Activated CD8-positive, alpha-beta T cell treated with anti-CD3 and anti-CD28 coated beads, Interleukin-2, amount 10 ng/mL, durations not matched to agents 7 days and 5 days (primary cell): ENCODE measurements around the gene GRXCR1. TPM values are rescaled to one million over a fixed set of nuclear protein-coding genes. Genes with fewer than 3 reads are reported as not detected.

ENCODE experiments used
- ATAC-seq: fragments of 150-1000 bp; cut with Tn5 transposase; one replicate; pipeline ENCODE4 v1.10.0; 2021; ENCODE audit warnings: moderate library complexity
- CTCF ChIA-PET: fragments of 350-600 bp; sonication (Branson Sonifier 250); formaldehyde crosslinking; loops from one replicate; lab custom pipeline; 2021; ENCODE audit warnings: antibody characterized with exemption; lab: Charles Lee
- POLR2A ChIA-PET: fragments of 350-600 bp; sonication (Branson Sonifier 250); formaldehyde crosslinking; loops from one replicate; lab custom pipeline; 2021; ENCODE audit warnings: antibody characterized with exemption; lab: Charles Lee
- DNase-seq: peaks from one replicate; pipeline ENCODE4 v3.0.0-alpha.2; 2020
- H3K27ac Mint-ChIP-seq: one replicate; pipeline ENCODE4 v1.8.0; 2021; ENCODE audit warnings: mild to moderate bottlenecking, mixed read lengths
- H3K27me3 Mint-ChIP-seq: one replicate; pipeline ENCODE4 v1.8.0; 2021; ENCODE audit warnings: low read depth, mixed read lengths
- H3K36me3 Mint-ChIP-seq: one replicate; pipeline ENCODE4 v1.8.0; 2021; ENCODE audit warnings: low read depth, mixed read lengths
- H3K4me1 Mint-ChIP-seq: one replicate; pipeline ENCODE4 v1.8.0; 2021; ENCODE audit warnings: low read depth, mixed read lengths
- H3K4me3 Mint-ChIP-seq: one replicate; pipeline ENCODE4 v1.8.0; 2021; ENCODE audit warnings: mild to moderate bottlenecking, mixed read lengths
- H3K9me3 Mint-ChIP-seq: one replicate; pipeline ENCODE4 v1.8.0; 2022; ENCODE audit warnings: mixed read lengths; ENCODE audit not compliant: insufficient read depth
- total RNA-seq, 2 experiments: library from RNA; stranded (reverse); gene quantifications; one replicate each; pipeline ENCODE4 v1.2.3, GENCODE V29; 2021

The GRXCR1 gene
- total RNA-seq, result not detected

DNA sequence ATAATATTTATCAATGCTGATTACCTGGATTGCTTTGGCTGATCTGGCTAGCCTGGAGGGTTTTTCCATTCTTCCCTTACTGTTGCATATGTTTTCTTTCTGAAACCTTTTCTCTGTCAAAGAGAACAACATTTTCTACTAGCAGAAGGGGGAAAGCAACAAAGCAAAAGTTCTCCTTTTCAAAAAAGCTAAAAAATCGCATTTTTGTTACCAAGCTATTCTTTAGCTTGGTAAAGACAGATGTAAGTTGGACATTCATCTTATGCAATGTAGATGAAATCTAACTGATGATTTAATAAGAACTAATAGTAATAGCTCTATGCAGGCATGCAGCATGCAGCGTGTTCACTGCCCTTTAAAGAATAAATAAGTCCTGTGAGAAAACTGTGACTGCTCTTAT is at the start of gene GRXCR1:
TSS of gene GRXCR1 (plus strand) at position 301 of the 400 bp plus-strand sequence. CDS start 554 bp downstream, outside the sequence.
- Mint-ChIP-seq H3K9me3 (peaks cover 4% of the 10 kb centered on the region), H3K4me3 (no peak within 1 kb of the TSS), H3K4me1 (no peaks in the 10 kb centered on the region), H3K36me3 (no peaks in the 10 kb centered on the region), H3K27me3 (peaks cover 11% of the 10 kb centered on the region), H3K27ac (no peak within 1 kb of the TSS)
- ATAC-seq, result no peak
- CTCF ChIA-PET, result no interaction called here
- POLR2A ChIA-PET, result no interaction called here
- no peak for DNase-seq

DNA sequence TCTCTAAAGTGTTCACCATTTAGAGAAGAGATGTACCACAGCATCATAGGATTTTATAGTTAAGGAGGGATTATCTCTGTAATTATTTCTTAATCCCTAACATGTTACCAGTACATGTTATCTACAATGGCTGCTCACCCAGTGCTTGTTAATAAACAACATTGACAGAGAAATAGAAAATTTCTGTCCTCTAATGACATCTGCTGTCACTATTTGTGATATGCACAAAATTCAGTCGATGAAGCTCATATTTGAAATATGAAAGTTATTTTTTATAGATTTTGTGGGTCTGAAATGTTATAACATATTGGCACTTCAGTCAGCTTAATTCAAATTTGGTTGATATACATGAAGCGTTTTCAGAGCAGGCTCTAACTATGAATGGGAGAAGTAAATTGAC is 48.8 kb upstream of the GRXCR1 start:
- ChIA-PET CTCF (interaction anchor here (2.2 kb wide), 1 partner anchor 275 kb away, joined by 8 read pairs; no protein-coding TSS in a partner anchor), POLR2A (no interaction called here)
- no peaks in the 10 kb centered on the region for H3K36me3 Mint-ChIP-seq
- no peaks in the 10 kb centered on the region for H3K4me1 Mint-ChIP-seq
- H3K4me3 Mint-ChIP-seq, result no peak overlapping the region
- DNase-seq (no peak), ATAC-seq (no peak)
- no peaks in the 10 kb centered on the region for H3K9me3 Mint-ChIP-seq
- no peak overlapping the region for H3K27ac Mint-ChIP-seq
- peaks cover 2% of the 10 kb centered on the region for H3K27me3 Mint-ChIP-seq

DNA sequence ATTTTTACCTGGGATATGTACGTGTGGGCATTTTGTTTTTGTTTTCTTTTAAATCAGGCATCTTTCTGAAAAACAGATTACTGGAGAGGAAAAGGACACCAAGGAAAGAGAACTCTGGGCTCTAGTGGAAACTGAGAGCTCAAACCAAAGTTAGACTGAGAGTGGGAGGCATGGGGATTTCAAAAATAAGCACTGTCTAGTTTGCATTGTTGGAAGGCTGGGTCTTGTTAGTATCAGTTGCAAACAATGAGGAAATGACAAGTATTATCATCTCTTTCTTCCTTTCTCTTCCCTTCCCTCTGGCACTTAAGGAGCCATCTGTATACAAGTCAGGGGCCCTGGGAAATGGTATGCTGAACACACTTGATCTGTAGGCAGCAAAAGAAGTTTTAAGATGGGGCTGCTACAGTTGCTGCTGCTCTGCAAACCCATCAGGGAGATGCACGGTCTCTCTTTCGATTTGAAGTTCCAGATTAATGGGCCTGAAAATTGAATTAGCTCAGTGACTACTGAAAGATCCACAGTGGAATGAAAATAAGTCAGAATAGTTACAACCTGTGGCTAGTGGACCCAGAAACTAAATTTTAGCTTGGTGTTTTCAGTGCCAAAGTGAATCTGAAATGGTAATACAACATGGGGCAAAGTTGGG is 48.0 kb upstream of the GRXCR1 start:
- Mint-ChIP-seq H3K4me3 (no peak overlapping the region), H3K4me1 (no peaks in the 10 kb centered on the region), H3K27ac (no peak overlapping the region), H3K36me3 (no peaks in the 10 kb centered on the region), H3K27me3 (peaks cover 2% of the 10 kb centered on the region), H3K9me3 (peaks cover 3% of the 10 kb centered on the region)
- no peak for DNase-seq
- ATAC-seq, result no peak
- POLR2A ChIA-PET, result no interaction called here
- CTCF ChIA-PET, result interaction anchor here (0.9 to 2.2 kb wide), 3 partner anchors 21 to 276 kb away, joined by 3 to 8 read pairs (median 3); no protein-coding TSS in a partner anchor

DNA sequence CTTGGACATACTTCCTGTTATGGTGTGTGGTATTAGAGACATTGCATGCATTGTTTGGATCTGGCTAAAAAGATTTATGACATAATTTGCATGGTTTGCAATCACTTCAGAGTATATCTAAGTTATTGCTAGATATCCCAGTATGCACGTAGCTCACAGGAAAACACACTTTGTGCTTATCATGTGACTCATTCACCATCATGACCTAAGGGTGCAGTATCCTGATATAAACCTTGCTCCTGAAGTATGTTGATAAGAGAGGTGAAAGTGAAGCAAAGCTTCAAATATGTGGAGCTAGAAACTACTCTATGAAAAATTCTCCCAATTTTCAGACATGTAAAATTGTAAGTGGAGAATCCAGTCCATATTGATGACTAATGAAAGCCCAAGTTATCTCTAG is 46.9 kb upstream of the GRXCR1 start:
- H3K27me3 Mint-ChIP-seq, result peaks cover 5% of the 10 kb centered on the region
- peaks cover 13% of the 10 kb centered on the region for H3K9me3 Mint-ChIP-seq
- ChIA-PET POLR2A (no interaction called here), CTCF (interaction anchor here (0.9 to 1.2 kb wide), 2 partner anchors 19 to 277 kb away, joined by 3 read pairs; no protein-coding TSS in a partner anchor)
- no peaks in the 10 kb centered on the region for H3K4me1 Mint-ChIP-seq
- DNase-seq, result no peak
- no peaks in the 10 kb centered on the region for H3K36me3 Mint-ChIP-seq
- H3K4me3 Mint-ChIP-seq, result no peak overlapping the region
- no peak for ATAC-seq
- H3K27ac Mint-ChIP-seq, result no peak overlapping the region

DNA sequence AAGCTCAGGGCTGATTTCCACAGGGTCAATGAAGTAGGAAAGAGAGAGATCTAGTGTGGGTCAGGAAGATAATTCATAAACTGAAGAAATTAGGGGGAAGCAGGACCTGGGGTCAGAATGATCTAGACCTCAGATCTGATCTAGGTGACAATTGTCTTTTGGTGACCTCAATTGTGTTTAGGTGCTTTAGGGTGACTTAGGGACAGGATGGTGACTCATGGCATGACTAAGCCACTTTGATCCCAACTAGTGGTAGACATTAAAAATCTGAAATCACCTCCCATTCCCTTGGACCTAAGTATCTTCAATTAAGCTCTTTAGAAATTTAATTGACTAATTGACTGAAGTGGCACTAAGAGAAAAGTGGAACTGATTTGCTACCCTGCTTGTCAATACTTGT is 36.7 kb upstream of the GRXCR1 start:
- Mint-ChIP-seq H3K36me3 (no peaks in the 10 kb centered on the region), H3K4me3 (no peak overlapping the region), H3K27me3 (peaks cover 10% of the 10 kb centered on the region), H3K27ac (no peak overlapping the region), H3K9me3 (no peaks in the 10 kb centered on the region), H3K4me1 (no peaks in the 10 kb centered on the region)
- ChIA-PET CTCF (no interaction called here), POLR2A (no interaction called here)
- ATAC-seq (no peak), DNase-seq (no peak)

DNA sequence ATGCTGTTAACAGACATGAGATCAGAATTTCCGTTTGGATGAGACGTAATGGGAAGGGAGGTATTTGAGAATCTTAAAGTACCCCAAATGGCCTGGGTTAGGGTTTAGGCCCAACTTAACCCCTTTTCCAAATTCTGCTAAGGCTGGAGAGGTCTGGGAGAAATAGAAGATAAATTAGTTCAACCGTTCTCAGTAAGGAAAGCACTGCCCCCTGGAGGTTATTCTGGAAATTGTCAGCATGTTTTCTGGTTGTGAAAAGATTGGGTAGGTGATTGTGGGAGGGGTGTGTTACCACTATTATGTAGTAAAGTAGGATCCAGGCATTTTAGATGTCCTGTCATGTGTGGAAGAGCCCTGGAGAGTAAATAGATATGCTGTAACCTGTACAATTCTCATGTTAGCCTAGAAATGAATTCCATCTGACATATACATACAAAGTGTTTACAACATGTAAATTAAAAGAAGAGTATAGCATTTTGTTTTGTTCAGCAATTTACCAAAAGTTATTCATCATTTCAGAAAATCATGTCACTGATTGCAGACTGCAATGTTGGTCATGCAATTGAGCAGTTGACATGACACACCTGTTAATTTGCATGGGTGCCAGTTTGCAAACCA is 26.8 kb upstream of the GRXCR1 start:
- Mint-ChIP-seq H3K4me3 (no peak overlapping the region), H3K36me3 (no peaks in the 10 kb centered on the region), H3K9me3 (no peaks in the 10 kb centered on the region), H3K27me3 (peaks cover 10% of the 10 kb centered on the region), H3K4me1 (no peaks in the 10 kb centered on the region), H3K27ac (no peak overlapping the region)
- DNase-seq (peak; percentile 72), ATAC-seq (peak; percentile 44)
- ChIA-PET CTCF (interaction anchor here (1.0 to 1.8 kb wide), 6 partner anchors 297 to 494 kb away, joined by 3 to 16 read pairs (median 3); no protein-coding TSS in a partner anchor), POLR2A (no interaction called here)

DNA sequence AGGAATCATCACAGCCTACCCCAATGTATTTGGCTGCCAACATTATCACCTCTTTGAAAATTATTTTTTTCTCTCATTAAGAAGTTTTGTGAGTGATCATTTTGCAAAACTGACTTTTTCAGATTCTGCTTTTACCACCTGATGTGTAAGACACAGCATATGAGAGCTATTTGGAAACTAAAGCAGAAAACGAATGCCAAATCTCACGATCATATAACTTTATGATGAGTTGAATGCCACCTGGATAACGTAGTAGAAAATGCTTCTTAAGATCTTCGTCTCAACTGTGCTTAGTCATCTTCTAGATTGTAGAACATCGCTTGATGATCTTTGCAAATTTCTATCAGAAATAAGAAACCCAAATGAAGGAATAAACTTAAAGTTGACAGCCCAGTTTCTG is 21.3 kb upstream of the GRXCR1 start:
- ATAC-seq (no peak), DNase-seq (no peak)
- Mint-ChIP-seq H3K9me3 (no peaks in the 10 kb centered on the region), H3K4me1 (no peaks in the 10 kb centered on the region), H3K4me3 (no peak overlapping the region), H3K36me3 (no peaks in the 10 kb centered on the region), H3K27ac (no peak overlapping the region), H3K27me3 (peaks cover 25% of the 10 kb centered on the region)
- POLR2A ChIA-PET, result no interaction called here
- CTCF ChIA-PET, result interaction anchor here (1.8 kb wide), 1 partner anchor 302 kb away, joined by 4 read pairs; no protein-coding TSS in a partner anchor

DNA sequence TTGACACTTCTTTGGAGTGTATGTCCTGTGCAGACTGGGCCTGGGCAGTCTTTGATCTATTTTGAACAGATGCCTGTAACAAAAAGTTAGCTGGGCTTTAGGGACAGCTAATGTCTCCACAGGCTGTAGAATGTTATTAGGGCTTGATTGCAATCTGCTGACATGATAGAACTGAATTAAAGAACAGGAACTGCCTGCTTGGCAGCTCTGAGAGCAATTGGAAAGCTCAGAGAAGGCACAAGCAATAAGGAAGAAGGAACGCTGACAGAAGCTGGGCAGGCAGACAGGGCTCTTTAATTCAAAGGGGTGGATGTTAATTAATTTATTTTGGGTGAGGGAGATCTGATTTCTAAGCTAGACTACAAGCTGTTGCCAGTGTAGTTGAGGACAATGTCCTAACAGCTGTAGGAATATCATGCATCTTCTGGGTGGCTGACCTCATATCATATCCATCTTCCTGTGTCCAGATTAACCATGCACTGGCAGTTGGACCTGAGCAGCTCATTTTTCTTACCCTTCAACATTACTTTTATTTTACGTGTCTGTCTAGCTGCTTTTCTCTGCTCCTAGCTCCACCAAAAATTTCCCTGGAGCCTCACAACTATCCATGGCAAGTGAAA is 20.7 kb upstream of the GRXCR1 start:
- no peak for ATAC-seq
- Mint-ChIP-seq H3K4me1 (no peaks in the 10 kb centered on the region), H3K27ac (no peak overlapping the region), H3K9me3 (no peaks in the 10 kb centered on the region), H3K36me3 (no peaks in the 10 kb centered on the region), H3K4me3 (no peak overlapping the region), H3K27me3 (peaks cover 23% of the 10 kb centered on the region)
- DNase-seq, result no peak
- ChIA-PET CTCF (interaction anchor here (1.8 kb wide), 1 partner anchor 303 kb away, joined by 4 read pairs; no protein-coding TSS in a partner anchor), POLR2A (no interaction called here)

DNA sequence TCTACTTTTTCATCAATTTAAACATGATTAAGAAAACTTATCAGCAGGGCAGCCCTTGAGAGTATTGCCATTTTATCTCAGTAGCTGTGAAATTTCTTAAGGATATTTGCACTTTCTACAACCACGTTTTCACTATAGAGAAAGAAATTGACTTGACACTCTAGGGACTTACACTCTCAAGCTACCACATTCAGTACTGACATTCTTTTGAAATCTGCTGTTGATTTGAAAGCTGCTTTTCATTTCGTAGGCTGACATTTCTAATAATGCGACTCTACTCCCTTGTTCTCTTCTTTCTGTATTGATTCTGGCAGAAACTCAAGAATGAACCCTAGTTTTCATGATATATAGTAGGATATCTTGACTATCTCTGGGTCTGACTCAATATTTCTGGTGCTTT is 13.7 kb upstream of the GRXCR1 start:
- ChIA-PET CTCF (no interaction called here), POLR2A (no interaction called here)
- peaks cover 17% of the 10 kb centered on the region for H3K27me3 Mint-ChIP-seq
- H3K4me3 Mint-ChIP-seq, result no peak overlapping the region
- DNase-seq, result no peak
- H3K36me3 Mint-ChIP-seq, result no peaks in the 10 kb centered on the region
- ATAC-seq, result no peak
- H3K9me3 Mint-ChIP-seq, result no peaks in the 10 kb centered on the region
- H3K4me1 Mint-ChIP-seq, result no peaks in the 10 kb centered on the region
- no peak overlapping the region for H3K27ac Mint-ChIP-seq

DNA sequence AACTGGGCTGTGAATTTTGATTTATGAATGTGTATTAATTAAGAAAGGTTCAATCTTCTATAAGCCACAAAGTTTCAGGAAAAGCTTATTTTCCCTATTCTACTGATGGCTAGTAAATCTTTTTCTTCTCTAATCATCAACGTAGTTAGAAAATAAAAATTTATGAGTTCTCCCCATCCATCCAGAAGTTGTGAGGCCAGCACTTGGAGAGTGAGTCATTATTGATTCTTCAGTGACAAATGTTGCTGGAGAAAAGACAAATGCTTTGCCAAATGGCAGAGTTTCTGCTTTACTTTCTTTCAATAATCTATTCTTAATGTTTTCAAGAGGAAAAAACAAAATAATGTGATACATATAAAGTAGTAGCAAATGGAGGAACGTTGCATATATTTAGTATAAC is 11.3 kb upstream of the GRXCR1 start:
- POLR2A ChIA-PET, result no interaction called here
- H3K4me3 Mint-ChIP-seq, result no peak overlapping the region
- H3K9me3 Mint-ChIP-seq, result no peaks in the 10 kb centered on the region
- no peaks in the 10 kb centered on the region for H3K36me3 Mint-ChIP-seq
- no peak overlapping the region for H3K27ac Mint-ChIP-seq
- H3K27me3 Mint-ChIP-seq, result peaks cover 9% of the 10 kb centered on the region
- no peak for DNase-seq
- CTCF ChIA-PET, result no interaction called here
- no peaks in the 10 kb centered on the region for H3K4me1 Mint-ChIP-seq
- ATAC-seq, result no peak

DNA sequence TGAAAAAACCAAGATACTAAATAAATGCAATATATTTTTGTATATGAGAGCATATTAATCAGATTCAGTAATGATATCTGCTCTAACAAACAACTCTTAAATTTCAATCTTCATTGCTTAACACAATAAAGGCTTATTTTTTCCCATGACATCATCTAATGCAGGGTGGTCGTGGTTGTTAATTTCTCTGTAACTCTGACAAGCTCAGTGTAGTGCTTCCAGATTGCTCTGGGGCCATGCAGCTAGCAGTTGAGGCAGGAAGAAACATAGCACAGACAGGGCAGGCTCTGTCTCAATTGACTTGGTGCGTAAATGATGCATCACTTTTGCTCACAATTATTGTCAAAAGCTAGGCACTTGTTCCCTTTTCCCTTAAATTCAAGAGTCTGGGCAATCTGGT is 869 bp upstream of the GRXCR1 start:
- H3K27me3 Mint-ChIP-seq, result peaks cover 11% of the 10 kb centered on the region
- no peaks in the 10 kb centered on the region for H3K4me1 Mint-ChIP-seq
- CTCF ChIA-PET, result no interaction called here
- H3K4me3 Mint-ChIP-seq, result no peak overlapping the region
- DNase-seq, result no peak
- H3K27ac Mint-ChIP-seq, result no peak overlapping the region
- no peak for ATAC-seq
- POLR2A ChIA-PET, result no interaction called here
- peaks cover 5% of the 10 kb centered on the region for H3K9me3 Mint-ChIP-seq
- H3K36me3 Mint-ChIP-seq, result no peaks in the 10 kb centered on the region

DNA sequence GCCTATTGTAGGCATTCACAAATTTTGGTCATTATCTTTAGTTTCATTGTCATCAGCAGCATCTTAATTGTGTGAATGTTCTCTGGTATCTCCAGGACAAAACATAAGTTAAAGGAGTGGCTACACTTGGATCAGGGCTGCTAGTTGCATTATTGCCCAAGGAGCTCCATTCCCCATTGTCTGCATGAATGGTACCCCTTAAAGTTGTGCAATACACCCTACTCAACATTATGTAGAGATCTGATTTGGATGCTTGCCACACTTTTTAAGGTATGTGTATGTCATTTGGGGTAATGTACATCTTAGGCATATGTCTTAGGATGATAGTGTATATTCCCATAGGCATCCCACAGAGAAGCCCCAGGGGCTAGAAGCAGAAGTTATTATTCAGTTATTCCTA is 2.9 kb downstream of the GRXCR1 start:
- DNase-seq (no peak), ATAC-seq (no peak)
- ChIA-PET POLR2A (no interaction called here), CTCF (no interaction called here)
- Mint-ChIP-seq H3K27me3 (peaks cover 11% of the 10 kb centered on the region), H3K9me3 (no peaks in the 10 kb centered on the region), H3K4me3 (no peak overlapping the region), H3K4me1 (no peaks in the 10 kb centered on the region), H3K27ac (no peak overlapping the region), H3K36me3 (no peaks in the 10 kb centered on the region)
